Hepatocyte (in vitro differentiated cells): Measurements from ENCODE around the gene STRBP. TPM values are rescaled to one million over a fixed set of nuclear protein-coding genes. Genes with fewer than 3 reads are reported as not detected.

Experiments
- DNase-seq: peaks from one replicate; pipeline ENCODE4 v3.0.0-alpha.2; 2016; ENCODE audit warnings: low spot score
- H2AFZ ChIP-seq: fragments of 200-600 bp; sonication (generic); 2 replicates; pipeline ENCODE4 v1.6.0; 2016; ENCODE audit warnings: antibody characterized with exemption, mild to moderate bottlenecking
- H3K27ac ChIP-seq: fragments of 200-600 bp; sonication (generic); 2 replicates; pipeline ENCODE4 v1.5.1; 2016; ENCODE audit warnings: mild to moderate bottlenecking
- H3K27me3 ChIP-seq: fragments of 200-600 bp; sonication (generic); 2 replicates; pipeline ENCODE4 v1.6.1; 2016
- H3K36me3 ChIP-seq: fragments of 200-600 bp; sonication (generic); replicated peaks from 2 replicates; pipeline ENCODE4 v1.5.1; 2016; ENCODE audit warnings: low read depth; ENCODE audit not compliant: insufficient read depth
- H3K4me1 ChIP-seq: fragments of 200-600 bp; sonication (generic); 2 replicates; pipeline ENCODE4 v1.5.1; 2016; ENCODE audit warnings: mild to moderate bottlenecking, moderate library complexity; ENCODE audit not compliant: insufficient read depth
- H3K4me2 ChIP-seq: fragments of 200-600 bp; sonication (generic); 2 replicates; pipeline ENCODE4 v1.6.0; 2016
- H3K4me3 ChIP-seq: fragments of 200-600 bp; sonication (generic); 2 replicates; pipeline ENCODE4 v1.5.1; 2016; ENCODE audit warnings: mild to moderate bottlenecking
- H3K79me2 ChIP-seq: fragments of 200-600 bp; sonication (generic); 2 replicates; pipeline ENCODE4 v1.6.0; 2017; ENCODE audit warnings: mild to moderate bottlenecking
- H3K9me2 ChIP-seq: fragments of 200-600 bp; sonication (generic); replicated peaks from 2 replicates; pipeline ENCODE4 v1.6.0; 2017; ENCODE audit warnings: mild to moderate bottlenecking; ENCODE audit not compliant: insufficient read depth
- H3K9me3 ChIP-seq: fragments of 200-600 bp; sonication (generic); 2 replicates; pipeline ENCODE4 v1.5.1; 2016; ENCODE audit warnings: low read depth, mild to moderate bottlenecking
- H4K20me1 ChIP-seq: fragments of 200-600 bp; sonication (generic); 2 replicates; pipeline ENCODE4 v1.6.0; 2016; ENCODE audit warnings: mild to moderate bottlenecking; ENCODE audit not compliant: insufficient read depth, poor library complexity, severe bottlenecking
- EZH2 ChIP-seq: fragments of 200-600 bp; sonication (generic); IDR thresholded peaks from 2 replicates; pipeline ENCODE4 v1.6.1; 2016; ENCODE audit warnings: antibody characterized with exemption, mild to moderate bottlenecking, borderline replicate concordance
- EZH2phosphoT487 ChIP-seq: fragments of 200-600 bp; sonication (generic); IDR thresholded peaks from one replicate; pipeline ENCODE4 v1.6.1; 2018; ENCODE audit warnings: antibody characterized with exemption, mild to moderate bottlenecking, low read depth, moderate library complexity; ENCODE audit not compliant: unreplicated experiment, severe bottlenecking
- WGBS: methylation state at CpG from one replicate; pipeline ENCODE4 v1.1.6; 2016; ENCODE audit warnings: low lambda C conversion rate; ENCODE audit errors: missing lambda C conversion rate; 5-methylcytosine and 5-hydroxymethylcytosine counted together
- polyA plus RNA-seq: library from polyadenylated mRNA; unstranded; fragments of >200 nt; fragmentation: Nextera tagmentation; extraction: Ambion mirVana; gene quantifications from 2 replicates; pipeline ENCODE4 v1.2.1, GENCODE V29; 2016
- total RNA-seq: library from RNA; depleted of rRNA; stranded (reverse); fragments of >200 nt; gene quantifications from 2 replicates; pipeline ENCODE4 v1.2.3, GENCODE V29; 2014
- TF ChIP-seq, protein P1 (sequence below): fragments of 200-600 bp; sonication (generic); IDR thresholded peaks from 2 replicates; pipeline ENCODE4 v1.5.1; 2016; ENCODE audit warnings: antibody characterized with exemption, mild to moderate bottlenecking; ENCODE audit not compliant: poor library complexity

The STRBP gene
- total and polyA plus RNA-seq, 2 experiments from 2014 or later, result 26.8 to 27.7 TPM

- H3K36me3 ChIP-seq, result no peaks in the 10 kb centered on the region
- no peak overlapping the region for H3K4me2 ChIP-seq
- H2AFZ ChIP-seq, result no peak overlapping the region
- H3K27me3 ChIP-seq, result no peaks in the 10 kb centered on the region
- H3K4me3 ChIP-seq, result no peak overlapping the region
- H3K9me3 ChIP-seq, result no peaks in the 10 kb centered on the region
- no peaks in the 10 kb centered on the region for H4K20me1 ChIP-seq
- no peak for DNase-seq
- peak overlapping the region; percentile 85 for H3K27ac ChIP-seq
- no peaks in the 10 kb centered on the region for H3K9me2 ChIP-seq
- peaks cover 6% of the 10 kb centered on the region for H3K4me1 ChIP-seq
- peaks cover 6% of the 10 kb centered on the region for H3K79me2 ChIP-seq
- no peak for TF ChIP-seq EZH2phosphoT487
- no peak for TF ChIP-seq EZH2
- TF ChIP-seq, protein P1, sequence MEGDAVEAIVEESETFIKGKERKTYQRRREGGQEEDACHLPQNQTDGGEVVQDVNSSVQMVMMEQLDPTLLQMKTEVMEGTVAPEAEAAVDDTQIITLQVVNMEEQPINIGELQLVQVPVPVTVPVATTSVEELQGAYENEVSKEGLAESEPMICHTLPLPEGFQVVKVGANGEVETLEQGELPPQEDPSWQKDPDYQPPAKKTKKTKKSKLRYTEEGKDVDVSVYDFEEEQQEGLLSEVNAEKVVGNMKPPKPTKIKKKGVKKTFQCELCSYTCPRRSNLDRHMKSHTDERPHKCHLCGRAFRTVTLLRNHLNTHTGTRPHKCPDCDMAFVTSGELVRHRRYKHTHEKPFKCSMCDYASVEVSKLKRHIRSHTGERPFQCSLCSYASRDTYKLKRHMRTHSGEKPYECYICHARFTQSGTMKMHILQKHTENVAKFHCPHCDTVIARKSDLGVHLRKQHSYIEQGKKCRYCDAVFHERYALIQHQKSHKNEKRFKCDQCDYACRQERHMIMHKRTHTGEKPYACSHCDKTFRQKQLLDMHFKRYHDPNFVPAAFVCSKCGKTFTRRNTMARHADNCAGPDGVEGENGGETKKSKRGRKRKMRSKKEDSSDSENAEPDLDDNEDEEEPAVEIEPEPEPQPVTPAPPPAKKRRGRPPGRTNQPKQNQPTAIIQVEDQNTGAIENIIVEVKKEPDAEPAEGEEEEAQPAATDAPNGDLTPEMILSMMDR, result no peak
- 97% methylated on average over 6 of the region's 6 CpGs for WGBS
These were observed 169.3 kb downstream of the STRBP start for GRCh38 chr9:123099042-123099441.

GRCh38 chr9:123098096-123098459, 170.3 kb downstream of the STRBP start:
- DNase-seq, result no peak
- Histone ChIP-seq H3K4me3 (no peak overlapping the region), H2AFZ (no peak overlapping the region), H3K9me3 (no peaks in the 10 kb centered on the region), H3K9me2 (no peaks in the 10 kb centered on the region), H3K27me3 (no peaks in the 10 kb centered on the region), H3K4me1 (peaks cover 6% of the 10 kb centered on the region), H3K27ac (no peak overlapping the region), H3K79me2 (peaks cover 6% of the 10 kb centered on the region), H3K4me2 (no peak overlapping the region), H4K20me1 (no peaks in the 10 kb centered on the region), H3K36me3 (no peaks in the 10 kb centered on the region)
- TF ChIP-seq EZH2phosphoT487 (no peak), EZH2 (no peak)
- TF ChIP-seq, protein P1, result no peak
- WGBS, result 69% methylated on average over 4 of the region's 4 CpGs

DNA sequence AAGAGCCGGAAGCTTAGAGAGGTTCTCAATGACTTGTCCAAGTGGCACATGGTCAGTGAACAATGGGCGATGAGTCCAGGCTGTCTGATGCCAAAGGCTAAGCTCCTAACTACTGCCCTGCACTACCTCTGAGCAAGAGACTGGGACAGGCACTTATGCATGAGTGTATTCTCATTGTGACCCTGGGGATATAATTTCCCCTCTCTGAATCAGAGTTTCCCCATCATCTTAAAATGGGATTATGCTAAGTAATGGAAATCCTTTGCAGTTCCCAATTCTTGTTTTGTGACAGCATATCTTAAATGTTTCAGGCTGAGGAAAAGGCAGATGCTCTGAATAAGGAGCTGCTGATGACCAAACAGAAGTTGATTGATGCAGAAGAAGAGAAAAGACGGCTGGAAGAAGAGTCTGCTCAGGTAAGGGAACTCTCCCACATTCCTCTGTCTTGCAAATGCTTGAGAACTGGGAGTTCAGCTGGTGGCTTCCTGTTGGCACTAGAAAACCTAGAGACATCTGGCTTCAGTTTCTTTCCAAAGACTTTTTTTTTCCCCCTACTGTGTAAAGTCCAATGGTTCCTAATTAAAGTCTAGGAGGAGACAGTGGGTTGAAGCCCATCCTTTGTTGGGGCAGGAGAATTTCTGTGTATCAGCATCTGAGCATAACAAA, 170.8 kb downstream of the STRBP start:
- no peak overlapping the region for H2AFZ ChIP-seq
- no peak overlapping the region for H3K4me2 ChIP-seq
- H3K9me3 ChIP-seq, result no peaks in the 10 kb centered on the region
- H4K20me1 ChIP-seq, result no peaks in the 10 kb centered on the region
- TF ChIP-seq, protein P1, result no peak
- TF ChIP-seq EZH2phosphoT487 (no peak), EZH2 (no peak)
- no peaks in the 10 kb centered on the region for H3K36me3 ChIP-seq
- peaks cover 6% of the 10 kb centered on the region for H3K4me1 ChIP-seq
- no peak for DNase-seq
- no peaks in the 10 kb centered on the region for H3K9me2 ChIP-seq
- peaks cover 6% of the 10 kb centered on the region for H3K79me2 ChIP-seq
- H3K27me3 ChIP-seq, result no peaks in the 10 kb centered on the region
- H3K27ac ChIP-seq, result no peak overlapping the region
- no peak overlapping the region for H3K4me3 ChIP-seq
- 97% methylated on average over 3 of the region's 3 CpGs for WGBS

GRCh38 chr9:123096987-123097386, 171.4 kb downstream of the STRBP start:
- H3K4me2 ChIP-seq, result no peak overlapping the region
- no peak overlapping the region for H2AFZ ChIP-seq
- 55% methylated on average over 3 of the region's 3 CpGs for WGBS
- H3K36me3 ChIP-seq, result no peaks in the 10 kb centered on the region
- no peak overlapping the region for H3K27ac ChIP-seq
- DNase-seq, result no peak
- H3K9me3 ChIP-seq, result no peaks in the 10 kb centered on the region
- H3K4me3 ChIP-seq, result no peak overlapping the region
- H3K79me2 ChIP-seq, result peaks cover 6% of the 10 kb centered on the region
- TF ChIP-seq, protein P1, result no peak
- TF ChIP-seq EZH2 (no peak), EZH2phosphoT487 (no peak)
- no peaks in the 10 kb centered on the region for H3K9me2 ChIP-seq
- H3K4me1 ChIP-seq, result peaks cover 6% of the 10 kb centered on the region
- no peaks in the 10 kb centered on the region for H3K27me3 ChIP-seq
- H4K20me1 ChIP-seq, result no peaks in the 10 kb centered on the region
